ENCODE measurements around the gene SLC17A5. TPM values are rescaled to one million over a fixed set of nuclear protein-coding genes. Genes with fewer than 3 reads are reported as not detected.

SLC17A5 gene
- polyA plus RNA-seq, 4 donors, result 17.6 to 28.3 (median 19.9) TPM

Other genes with a start within 250 kb of the SLC17A5 start
- gene CGAS, start 201.7 kb downstream of the SLC17A5 start, polyA plus RNA-seq (ENCODE audit: insufficient read length in 4 of 4), result 1 to 10 TPM; 2.8 to 4.8 (median 3.7) TPM
- gene MTO1, start 192.3 kb downstream of the SLC17A5 start, polyA plus RNA-seq (ENCODE audit: insufficient read length in 4 of 4), result 10 to 100 TPM; 22.5 to 35.1 (median 32.7) TPM
- over 10,000 TPM; 18,197 to 22,410 (median 21,331) TPM for gene EEF1A1, start 133.0 kb downstream of the SLC17A5 start, polyA plus RNA-seq (ENCODE audit: insufficient read length in 4 of 4)
- 10 to 100 TPM; 11.8 to 32.7 (median 14.3) TPM for gene CD109, start 42.2 kb upstream of the SLC17A5 start, polyA plus RNA-seq (ENCODE audit: insufficient read length in 4 of 4)

All from left renal pelvis (tissue), 4 donors.